H9 (cell line): ENCODE data around the gene SUPT20H. TPM values are rescaled to one million over a fixed set of nuclear protein-coding genes. Genes with fewer than 3 reads are reported as not detected.

ENCODE experiments used
- DNase-seq: peaks from one replicate; pipeline ENCODE4 v3.0.0-alpha.2; 2017
- H2AFZ ChIP-seq: one replicate; pipeline ENCODE4 v1.6.1; 2013; ENCODE audit warnings: mild to moderate bottlenecking, low read length, control low read depth, moderate library complexity
- H2AK5ac ChIP-seq: 2 replicates; pipeline ENCODE4 v1.6.1; 2013; ENCODE audit warnings: low read length, control low read depth, mixed read lengths; ENCODE audit not compliant: insufficient read length
- H2BK120ac ChIP-seq: one replicate; pipeline ENCODE4 v1.6.1; 2013; ENCODE audit warnings: low read depth, mild to moderate bottlenecking, low read length, control low read depth, inconsistent platforms; ENCODE audit not compliant: poor library complexity, severe bottlenecking
- H2BK12ac ChIP-seq: 2 replicates; pipeline ENCODE4 v1.6.1; 2013; ENCODE audit warnings: low read length, control low read depth, mixed read lengths, low read depth; ENCODE audit not compliant: insufficient read length
- H2BK15ac ChIP-seq: 2 replicates; pipeline ENCODE4 v1.6.1; 2013; ENCODE audit warnings: low read depth, low read length, control low read depth
- H2BK20ac ChIP-seq: one replicate; pipeline ENCODE4 v1.6.1; 2013; ENCODE audit warnings: low read depth, mild to moderate bottlenecking, low read length, control low read depth, inconsistent platforms; ENCODE audit not compliant: poor library complexity, severe bottlenecking
- H2BK5ac ChIP-seq: 2 replicates; pipeline ENCODE4 v1.6.1; 2013; ENCODE audit warnings: low read length, control low read depth, mixed read lengths; ENCODE audit not compliant: insufficient read length
- H3K14ac ChIP-seq: 2 replicates; pipeline ENCODE4 v1.6.1; 2013; ENCODE audit warnings: low read length, control low read depth; ENCODE audit not compliant: insufficient read depth
- H3K18ac ChIP-seq: 2 replicates; pipeline ENCODE4 v1.6.1; 2013; ENCODE audit warnings: low read depth, mild to moderate bottlenecking, mixed read lengths, low read length, control low read depth; ENCODE audit not compliant: insufficient read length
- H3K23ac ChIP-seq: 2 replicates; pipeline ENCODE4 v1.6.1; 2013; ENCODE audit warnings: low read length, control low read depth, mixed read lengths, low read depth; ENCODE audit not compliant: insufficient read length
- H3K23me2 ChIP-seq: 2 replicates; pipeline ENCODE4 v1.6.1; 2013; ENCODE audit warnings: low read depth, mild to moderate bottlenecking, mixed read lengths, low read length, control low read depth; ENCODE audit not compliant: insufficient read length, poor library complexity, severe bottlenecking
- H3K27ac ChIP-seq: 2 replicates; pipeline ENCODE4 v1.5.1; 2013; ENCODE audit warnings: low read length, control low read depth, mixed read lengths, low read depth; ENCODE audit not compliant: insufficient read length
- H3K27me3 ChIP-seq: 2 replicates; pipeline ENCODE4 v1.6.1; 2013; ENCODE audit warnings: low read length, control low read depth, inconsistent platforms; ENCODE audit not compliant: insufficient read depth
- H3K4ac ChIP-seq: 2 replicates; pipeline ENCODE4 v1.6.1; 2013; ENCODE audit warnings: low read depth, mild to moderate bottlenecking, control low read depth, inconsistent platforms, low read length, moderate library complexity
- H3K4me1 ChIP-seq: 2 replicates; pipeline ENCODE4 v1.6.1; 2013; ENCODE audit warnings: low read length, control low read depth, inconsistent platforms; ENCODE audit not compliant: insufficient read depth
- H3K4me2 ChIP-seq: 2 replicates; pipeline ENCODE4 v1.6.1; 2013; ENCODE audit warnings: low read length, control low read depth, mixed read lengths; ENCODE audit not compliant: insufficient read length, insufficient read depth
- H3K56ac ChIP-seq: 2 replicates; pipeline ENCODE4 v1.6.1; 2013; ENCODE audit warnings: low read depth, mild to moderate bottlenecking, mixed read lengths, low read length, control low read depth; ENCODE audit not compliant: insufficient read length
- H3K79me1 ChIP-seq: 2 replicates; pipeline ENCODE4 v1.6.1; 2013; ENCODE audit warnings: low read depth, mild to moderate bottlenecking, moderate library complexity, low read length, control low read depth, inconsistent platforms; ENCODE audit not compliant: insufficient read depth, poor library complexity, severe bottlenecking
- H3K79me2 ChIP-seq: 2 replicates; pipeline ENCODE4 v1.6.1; 2013; ENCODE audit warnings: low read length, control low read depth, inconsistent platforms; ENCODE audit not compliant: insufficient read depth
- H3K9ac ChIP-seq: 2 replicates; pipeline ENCODE4 v1.6.1; 2013; ENCODE audit warnings: low read length, control low read depth, mixed read lengths; ENCODE audit not compliant: insufficient read length; ENCODE audit errors: extremely low read depth
- H3K9me3 ChIP-seq: one replicate; pipeline ENCODE4 v1.6.1; 2013; ENCODE audit warnings: low read depth, low read length, inconsistent platforms; ENCODE audit not compliant: control insufficient read depth
- H3T11ph ChIP-seq: one replicate; pipeline ENCODE4 v1.6.1; 2013; ENCODE audit warnings: mild to moderate bottlenecking, low read length, control low read depth, inconsistent platforms
- H4K20me1 ChIP-seq: one replicate; pipeline ENCODE4 v1.6.1; 2013; ENCODE audit not compliant: control insufficient read depth, insufficient read length, insufficient read depth
- H4K5ac ChIP-seq: 2 replicates; pipeline ENCODE4 v1.6.1; 2013; ENCODE audit warnings: low read depth, mild to moderate bottlenecking, mixed read lengths, low read length, control low read depth; ENCODE audit not compliant: insufficient read length
- H4K8ac ChIP-seq: replicated peaks from 2 replicates; pipeline ENCODE4 v1.6.1; 2013; ENCODE audit warnings: low read length, control low read depth, mixed read lengths, low read depth; ENCODE audit not compliant: insufficient read length
- H4K91ac ChIP-seq: 2 replicates; pipeline ENCODE4 v1.6.1; 2013; ENCODE audit warnings: low read depth, mild to moderate bottlenecking, moderate library complexity, mixed read lengths, low read length, control low read depth; ENCODE audit not compliant: insufficient read length
- H3K27ac Mint-ChIP-seq, 3 experiments: 2 replicates in 2 of 3; 3 replicates in 1 of 3; pipeline ENCODE4 v1.8.0; 2020 to 2021; ENCODE audit warnings: mixed read lengths in 3 of 3, mild to moderate bottlenecking in 1 of 3, moderate library complexity in 1 of 3
- H3K27me3 Mint-ChIP-seq: 2 replicates; pipeline ENCODE4 v1.8.0; 2021; ENCODE audit warnings: low read depth, mild to moderate bottlenecking, moderate library complexity, mixed read lengths
- H3K36me3 Mint-ChIP-seq, 3 experiments: 2 replicates in 2 of 3; 3 replicates in 1 of 3; pipeline ENCODE4 v1.8.0; 2020 to 2021; ENCODE audit warnings: low read depth in 3 of 3, mixed read lengths in 3 of 3; ENCODE audit not compliant: insufficient read depth in 1 of 3
- H3K4me1 Mint-ChIP-seq, 2 experiments: 2 replicates each; pipeline ENCODE4 v1.8.0; 2020; ENCODE audit warnings: mixed read lengths in 2 of 2
- H3K4me3 Mint-ChIP-seq, 2 experiments: 2 replicates in 1 of 2; 3 replicates in 1 of 2; pipeline ENCODE4 v1.8.0; 2020 to 2021; ENCODE audit warnings: mild to moderate bottlenecking in 2 of 2, mixed read lengths in 2 of 2, moderate library complexity in 1 of 2
- H3K9me3 Mint-ChIP-seq, 2 experiments: 2 replicates in 1 of 2; 3 replicates in 1 of 2; pipeline ENCODE4 v1.8.0; 2020; ENCODE audit warnings: mild to moderate bottlenecking in 2 of 2, mixed read lengths in 2 of 2, moderate library complexity in 1 of 2
- WGBS: extraction: QIAGEN DNeasy Blood & Tissue Kit; methylation state at CpG from one replicate; pipeline ENCODE4 v1.1.7; 2013; ENCODE audit warnings: missing lambda C conversion rate, low lambda C conversion rate, mixed read lengths; ENCODE audit not compliant: insufficient read length; ENCODE audit errors: extremely low coverage; 5-methylcytosine and 5-hydroxymethylcytosine counted together
- total RNA-seq: library from RNA; stranded (reverse); gene quantifications from 2 replicates; pipeline ENCODE4 v1.2.1, GENCODE V29; 2021
- TF ChIP-seq, protein P1 (sequence below): fragments of 200-600 bp; sonication (generic); conservative IDR thresholded peaks from 3 replicates; pipeline ENCODE4 v1.8.0; 2021; ENCODE audit warnings: antibody characterized with exemption, mild to moderate bottlenecking

Gene SUPT20H
- total RNA-seq, 1 experiment from 2014 or later, result 59.5 TPM

GRCh38 chr13:37097076-37097475 lies 37.6 kb upstream of the SUPT20H start:
- Mint-ChIP-seq H3K36me3 (no peaks in the 10 kb centered on the region), H3K27me3 (no peaks in the 10 kb centered on the region; the same call in 1 of the 2 replicates), H3K4me3 (no peak overlapping the region), H3K27ac (no peak overlapping the region), H3K4me1 (0 out of 4 replicates have a peak, but pooled peaks cover 0 to 3% of the 10 kb centered on the region in 2 experiments), H3K9me3 (no peaks in the 10 kb centered on the region)
- WGBS, result no CpG with 5 or more reads among the region's 4 CpGs
- H2BK5ac ChIP-seq, result no peak overlapping the region
- H3K4me1 ChIP-seq, result no peaks in the 10 kb centered on the region
- H3K9me3 ChIP-seq, result no peaks in the 10 kb centered on the region
- no peak overlapping the region for H4K91ac ChIP-seq
- no peak overlapping the region for H2BK15ac ChIP-seq
- no peak overlapping the region for H4K5ac ChIP-seq
- no peak overlapping the region for H2AFZ ChIP-seq
- TF ChIP-seq, protein P1, sequence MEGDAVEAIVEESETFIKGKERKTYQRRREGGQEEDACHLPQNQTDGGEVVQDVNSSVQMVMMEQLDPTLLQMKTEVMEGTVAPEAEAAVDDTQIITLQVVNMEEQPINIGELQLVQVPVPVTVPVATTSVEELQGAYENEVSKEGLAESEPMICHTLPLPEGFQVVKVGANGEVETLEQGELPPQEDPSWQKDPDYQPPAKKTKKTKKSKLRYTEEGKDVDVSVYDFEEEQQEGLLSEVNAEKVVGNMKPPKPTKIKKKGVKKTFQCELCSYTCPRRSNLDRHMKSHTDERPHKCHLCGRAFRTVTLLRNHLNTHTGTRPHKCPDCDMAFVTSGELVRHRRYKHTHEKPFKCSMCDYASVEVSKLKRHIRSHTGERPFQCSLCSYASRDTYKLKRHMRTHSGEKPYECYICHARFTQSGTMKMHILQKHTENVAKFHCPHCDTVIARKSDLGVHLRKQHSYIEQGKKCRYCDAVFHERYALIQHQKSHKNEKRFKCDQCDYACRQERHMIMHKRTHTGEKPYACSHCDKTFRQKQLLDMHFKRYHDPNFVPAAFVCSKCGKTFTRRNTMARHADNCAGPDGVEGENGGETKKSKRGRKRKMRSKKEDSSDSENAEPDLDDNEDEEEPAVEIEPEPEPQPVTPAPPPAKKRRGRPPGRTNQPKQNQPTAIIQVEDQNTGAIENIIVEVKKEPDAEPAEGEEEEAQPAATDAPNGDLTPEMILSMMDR, result no peak
- H3K79me2 ChIP-seq, result no peaks in the 10 kb centered on the region
- H3K27me3 ChIP-seq, result no peaks in the 10 kb centered on the region
- H3K79me1 ChIP-seq, result no peaks in the 10 kb centered on the region
- no peak overlapping the region for H4K8ac ChIP-seq
- no peaks in the 10 kb centered on the region for H3K23me2 ChIP-seq
- no peak overlapping the region for H3K4me2 ChIP-seq
- no peak overlapping the region for H3K4ac ChIP-seq
- H2BK12ac ChIP-seq, result no peak overlapping the region
- H3K56ac ChIP-seq, result no peak overlapping the region
- no peak overlapping the region for H2BK20ac ChIP-seq
- H3K14ac ChIP-seq, result no peak overlapping the region
- no peak overlapping the region for H3T11ph ChIP-seq
- H3K9ac ChIP-seq, result no peak overlapping the region
- H4K20me1 ChIP-seq, result no peaks in the 10 kb centered on the region
- no peak overlapping the region for H3K27ac ChIP-seq
- no peak overlapping the region for H3K18ac ChIP-seq
- H2BK120ac ChIP-seq, result no peak overlapping the region
- no peak overlapping the region for H3K23ac ChIP-seq
- H2AK5ac ChIP-seq, result no peak overlapping the region
- no peak for DNase-seq
